WTC11 (cell line): ENCODE results near the gene ESRRG. TPM values are rescaled to one million over a fixed set of nuclear protein-coding genes. Genes with fewer than 3 reads are reported as not detected.

Source experiments
- ATAC-seq: fragments of 200-7000 bp; cut with Tn5 transposase; 2 replicates; pipeline ENCODE4 v1.10.0; 2021; ENCODE audit warnings: mild to moderate bottlenecking, moderate library complexity
- CTCF ChIA-PET: fragments of 300-600 bp; sonication (Branson Sonifier 250); formaldehyde crosslinking; loops from one replicate; lab custom pipeline; 2021; ENCODE audit warnings: antibody characterized with exemption; lab: Charles Lee
- POLR2A ChIA-PET: fragments of 350-600 bp; sonication (Branson Sonifier 250); formaldehyde crosslinking; loops from one replicate; lab custom pipeline; 2021; ENCODE audit warnings: antibody characterized with exemption; lab: Charles Lee
- DNase-seq: peaks from one replicate; pipeline ENCODE4 v3.0.0; 2021; ENCODE audit warnings: low spot score
- H3K27ac Mint-ChIP-seq: 2 replicates; pipeline ENCODE4 v1.8.0; 2021; ENCODE audit warnings: mixed read lengths
- H3K27me3 Mint-ChIP-seq: 2 replicates; pipeline ENCODE4 v1.8.0; 2021; ENCODE audit warnings: low read depth, mild to moderate bottlenecking, moderate library complexity, mixed read lengths
- H3K36me3 Mint-ChIP-seq: 2 replicates; pipeline ENCODE4 v1.8.0; 2021; ENCODE audit warnings: mixed read lengths
- H3K4me1 Mint-ChIP-seq: 2 replicates; pipeline ENCODE4 v1.8.0; 2022; ENCODE audit warnings: mixed read lengths
- H3K4me3 Mint-ChIP-seq: 2 replicates; pipeline ENCODE4 v1.8.0; 2021; ENCODE audit warnings: mild to moderate bottlenecking, moderate library complexity, mixed read lengths
- H3K9me3 Mint-ChIP-seq: 2 replicates; pipeline ENCODE4 v1.8.0; 2021; ENCODE audit warnings: mixed read lengths
- AR ChIP-seq: fragments of 250-450 bp; sonication (Bioruptor Pico); IDR thresholded peaks from 2 replicates; pipeline ENCODE4 v1.9.0; 2021; ENCODE audit warnings: mild to moderate bottlenecking
- E2F5 ChIP-seq: sonication (generic); formaldehyde crosslinking; IDR thresholded peaks from 2 replicates; pipeline ENCODE4 v1.8.1; 2022; ENCODE audit warnings: mild to moderate bottlenecking, moderate library complexity, missing genetic modification reagents
- ERG ChIP-seq: fragments of 250-450 bp; sonication (Bioruptor Pico); IDR thresholded peaks from 2 replicates; pipeline ENCODE4 v1.8.0; 2021; ENCODE audit warnings: mild to moderate bottlenecking
- ESRRA ChIP-seq: sonication (generic); formaldehyde crosslinking; IDR thresholded peaks from 2 replicates; pipeline ENCODE4 v1.8.1; 2022; ENCODE audit warnings: mild to moderate bottlenecking, missing genetic modification reagents, borderline replicate concordance
- HMGXB4 ChIP-seq: sonication (generic); formaldehyde crosslinking; IDR thresholded peaks from 2 replicates; pipeline ENCODE4 v1.8.1; 2023; ENCODE audit warnings: mild to moderate bottlenecking, moderate library complexity, missing genetic modification reagents
- PRRX2 ChIP-seq: fragments of 250-450 bp; sonication (Bioruptor Pico); IDR thresholded peaks from 2 replicates; pipeline ENCODE4 v1.8.0; 2021; ENCODE audit warnings: mild to moderate bottlenecking
- RELA ChIP-seq: sonication (generic); formaldehyde crosslinking; IDR thresholded peaks from 2 replicates; pipeline ENCODE4 v1.8.1; 2022; ENCODE audit warnings: missing genetic modification reagents, mild to moderate bottlenecking, borderline replicate concordance
- SMAD3 ChIP-seq: sonication (generic); formaldehyde crosslinking; IDR thresholded peaks from 2 replicates; pipeline ENCODE4 v1.8.0; 2022; ENCODE audit warnings: missing genetic modification reagents, mild to moderate bottlenecking, borderline replicate concordance
- TEAD1 ChIP-seq: sonication (generic); formaldehyde crosslinking; IDR thresholded peaks from 2 replicates; pipeline ENCODE4 v1.8.0; 2022; ENCODE audit warnings: mild to moderate bottlenecking, missing genetic modification reagents
- ZNF281 ChIP-seq: sonication (generic); formaldehyde crosslinking; IDR thresholded peaks from 2 replicates; pipeline ENCODE4 v1.8.0; 2023; ENCODE audit warnings: mild to moderate bottlenecking, missing genetic modification reagents
- ZNF317 ChIP-seq: sonication (generic); formaldehyde crosslinking; IDR thresholded peaks from 2 replicates; pipeline ENCODE4 v1.8.1; 2023; ENCODE audit warnings: low read depth, mild to moderate bottlenecking, moderate library complexity, missing genetic modification reagents, borderline replicate concordance
- ZNF396 ChIP-seq: fragments of 250-450 bp; sonication (Bioruptor Pico); IDR thresholded peaks from 2 replicates; pipeline ENCODE4 v1.8.0; 2021; ENCODE audit warnings: mild to moderate bottlenecking, moderate library complexity, borderline replicate concordance
- total RNA-seq: library from RNA; stranded (reverse); gene quantifications from 3 replicates; pipeline ENCODE4 v1.2.3, GENCODE V29; 2021

The ESRRG gene
- total RNA-seq, 1 experiment from 2014 or later: 2.3 TPM

GRCh38 chr1:216587715-216588114 is 135.5 kb downstream of the ESRRG start:
- peaks cover 9% of the 10 kb centered on the region for H3K36me3 Mint-ChIP-seq
- H3K27ac Mint-ChIP-seq: no peak overlapping the region
- ChIA-PET POLR2A (no interaction called here), CTCF (no interaction called here)
- TF ChIP-seq TEAD1 (CRISPR knock-in tag): no peak
- DNase-seq: no peak
- ATAC-seq: no peak
- no peaks in the 10 kb centered on the region for H3K4me1 Mint-ChIP-seq
- peaks cover 10% of the 10 kb centered on the region for H3K9me3 Mint-ChIP-seq
- H3K27me3 Mint-ChIP-seq: no peaks in the 10 kb centered on the region
- H3K4me3 Mint-ChIP-seq: no peak overlapping the region

- ATAC-seq: no peak
- H3K9me3 Mint-ChIP-seq: peaks cover 11% of the 10 kb centered on the region
- no peak for DNase-seq
- TF ChIP-seq E2F5 (CRISPR knock-in tag): no peak
- TF ChIP-seq ESRRA (CRISPR knock-in tag): no peak
- CTCF ChIA-PET: no interaction called here
- no peaks in the 10 kb centered on the region for H3K4me1 Mint-ChIP-seq
- no peak overlapping the region for H3K4me3 Mint-ChIP-seq
- POLR2A ChIA-PET: no interaction called here
- peaks cover 10% of the 10 kb centered on the region for H3K36me3 Mint-ChIP-seq
- no peaks in the 10 kb centered on the region for H3K27me3 Mint-ChIP-seq
- no peak overlapping the region for H3K27ac Mint-ChIP-seq
Observed at GRCh38 chr1:216582151-216582550, 141.1 kb downstream of the ESRRG start.

GRCh38 chr1:216580538-216581057 is 142.6 kb downstream of the ESRRG start:
- CTCF ChIA-PET: no interaction called here
- no peak overlapping the region for H3K27ac Mint-ChIP-seq
- H3K4me1 Mint-ChIP-seq: 0 out of 2 replicates have a peak, but pooled peaks cover 2% of the 10 kb centered on the region
- peaks cover 10% of the 10 kb centered on the region for H3K36me3 Mint-ChIP-seq
- no peak overlapping the region for H3K4me3 Mint-ChIP-seq
- DNase-seq: no peak
- POLR2A ChIA-PET: no interaction called here
- H3K9me3 Mint-ChIP-seq: peaks cover 11% of the 10 kb centered on the region
- no peak for ATAC-seq
- H3K27me3 Mint-ChIP-seq: no peaks in the 10 kb centered on the region
- TF ChIP-seq HMGXB4 (CRISPR knock-in tag) (no peak), ZNF396 (no peak), PRRX2 (CRISPR knock-in tag) (no peak), ZNF317 (CRISPR knock-in tag) (no peak), SMAD3 (CRISPR knock-in tag) (no peak), RELA (CRISPR knock-in tag) (no peak), ZNF281 (CRISPR knock-in tag) (no peak), ERG (CRISPR knock-in tag) (no peak), AR (CRISPR knock-in tag) (no peak)
